ENCODE data around the gene RAB11FIP4.

RAB11FIP4 gene

DNA sequence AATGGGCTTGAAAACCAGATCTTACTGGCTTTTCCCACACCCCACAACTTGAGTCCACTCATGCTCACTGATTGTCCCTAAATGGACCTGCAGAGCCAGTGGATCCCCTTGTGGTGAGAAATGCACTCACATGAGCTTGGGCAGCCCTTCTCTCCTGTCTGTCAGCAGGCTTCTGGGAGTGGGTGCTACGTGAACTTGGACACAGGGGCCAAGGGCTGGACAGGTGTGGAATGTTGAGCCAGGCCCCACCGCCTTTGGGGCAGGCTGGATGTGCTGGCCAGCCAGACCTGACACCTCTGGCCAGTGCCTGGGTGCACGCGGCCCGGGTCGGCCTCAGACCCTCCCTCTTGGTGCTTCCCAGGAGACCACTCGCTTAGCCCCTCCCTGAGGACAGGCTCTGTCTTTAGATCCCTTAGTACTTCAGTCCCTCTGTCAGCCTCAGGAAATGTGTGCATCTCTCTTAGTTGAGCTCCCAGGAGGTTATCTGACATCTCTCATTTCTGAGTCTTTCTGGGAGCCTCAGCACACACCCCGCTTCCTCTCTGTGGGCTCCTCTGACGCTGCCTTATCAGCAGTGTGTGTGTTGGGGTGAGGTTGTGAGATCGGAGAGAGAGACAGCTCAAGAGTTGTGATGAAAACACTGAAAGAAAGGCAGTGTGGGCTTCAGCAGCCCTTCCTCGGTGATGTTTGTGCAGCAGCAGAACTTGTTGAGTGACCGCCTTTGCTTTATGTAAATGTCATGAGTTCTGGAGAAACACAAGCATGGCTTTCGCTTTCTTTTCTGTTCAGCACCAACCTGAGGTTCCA, 117.0 kb downstream of the RAB11FIP4 start:
- DNase-seq, result no peak

DNA sequence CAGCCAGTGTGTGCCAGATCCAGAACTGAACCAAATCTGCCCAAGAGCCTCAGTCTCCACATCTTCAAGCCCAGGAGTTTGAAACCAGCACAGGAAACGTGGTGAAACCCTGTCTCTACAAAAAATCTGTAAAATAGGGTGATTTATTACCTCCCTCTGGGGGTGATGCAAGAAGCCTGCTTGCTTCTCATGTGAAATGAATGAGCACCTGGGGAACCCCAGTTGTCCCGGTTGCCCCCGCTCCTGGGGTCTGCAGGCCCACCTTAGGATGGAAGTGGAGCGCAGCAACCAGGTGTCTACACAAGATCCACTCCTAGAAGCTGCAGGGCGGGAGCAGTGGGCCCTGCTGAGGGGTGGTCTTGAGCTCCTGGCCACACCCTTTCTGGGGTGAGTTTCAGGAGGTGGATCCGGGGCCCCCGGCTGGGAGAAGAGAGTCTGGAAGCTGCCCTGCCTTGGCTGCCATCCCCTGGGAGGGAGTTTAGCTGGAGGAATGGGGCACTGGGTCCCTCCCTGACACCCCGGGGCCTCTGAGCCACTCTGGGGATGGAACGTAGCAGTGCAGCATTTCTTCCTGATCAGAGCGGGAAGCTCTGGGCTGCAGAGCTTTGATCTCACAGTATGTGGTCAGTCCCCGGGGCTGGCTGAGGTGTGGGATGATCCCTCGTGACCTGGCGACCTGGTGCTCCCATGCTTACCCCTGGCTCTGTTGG, 117.8 kb downstream of the RAB11FIP4 start:
- DNase-seq, result no peak

DNA sequence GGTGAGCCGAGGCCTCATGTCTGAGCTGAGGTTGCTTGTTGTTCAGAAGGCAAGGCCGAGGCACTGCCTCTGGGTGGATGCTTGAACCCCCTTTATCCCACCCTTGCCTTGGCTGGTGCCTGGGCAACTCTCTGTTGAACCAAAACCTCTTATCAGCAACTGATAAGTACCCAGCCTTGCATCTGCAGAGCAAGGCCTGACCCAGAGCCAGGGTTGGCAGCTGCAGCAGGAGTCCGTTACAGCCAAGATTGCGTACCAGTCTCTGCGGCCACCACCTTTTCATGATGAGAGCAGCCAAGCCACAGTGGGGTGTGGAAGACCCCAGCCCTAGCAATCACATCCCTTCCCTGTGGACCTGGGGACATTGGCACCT, 118.3 kb downstream of the RAB11FIP4 start:
- no peak for DNase-seq

DNA sequence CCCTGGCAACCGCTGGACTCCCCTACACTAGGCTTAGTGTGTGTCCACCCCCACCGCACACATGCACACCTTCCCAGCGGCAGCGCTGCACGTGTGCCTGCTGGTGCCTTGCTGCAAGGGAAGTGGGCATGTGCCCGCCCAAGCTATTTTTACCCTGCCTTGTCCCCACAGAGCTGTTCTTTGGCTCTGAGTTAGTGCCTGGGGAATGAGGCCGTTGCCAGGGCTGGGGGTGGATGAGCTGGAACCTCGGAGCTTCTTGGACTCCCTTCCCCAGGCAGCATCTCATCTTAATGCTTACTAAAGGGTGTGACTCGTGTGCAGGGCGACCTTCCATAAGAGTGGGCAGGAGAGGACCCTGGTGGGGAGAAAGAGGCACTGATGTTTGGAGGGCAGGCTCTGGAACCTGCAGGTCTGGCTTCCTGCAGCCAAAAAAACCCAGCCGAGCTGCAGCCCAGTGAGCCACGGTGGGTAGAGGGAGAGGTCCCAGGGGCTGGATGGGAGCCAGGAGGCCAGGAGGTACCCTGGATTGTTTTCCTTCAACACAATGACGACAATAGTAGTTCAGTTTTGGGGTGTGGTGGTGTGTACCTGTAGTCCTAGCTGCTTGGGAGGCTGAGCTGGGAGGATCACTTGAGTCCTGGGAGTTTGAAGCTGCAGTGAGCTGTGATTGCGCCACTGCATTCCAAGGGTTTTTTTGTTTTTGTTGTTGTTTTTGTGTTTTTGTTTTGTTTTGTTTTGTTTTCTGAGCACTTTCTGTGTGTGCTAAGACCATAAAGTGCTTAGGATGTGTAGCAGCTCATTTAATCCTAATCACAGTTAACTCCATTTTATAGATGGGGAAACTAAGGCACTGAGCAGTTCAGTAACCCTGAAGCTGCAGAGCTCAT, 119.1 kb downstream of the RAB11FIP4 start:
- no peak for DNase-seq

DNA sequence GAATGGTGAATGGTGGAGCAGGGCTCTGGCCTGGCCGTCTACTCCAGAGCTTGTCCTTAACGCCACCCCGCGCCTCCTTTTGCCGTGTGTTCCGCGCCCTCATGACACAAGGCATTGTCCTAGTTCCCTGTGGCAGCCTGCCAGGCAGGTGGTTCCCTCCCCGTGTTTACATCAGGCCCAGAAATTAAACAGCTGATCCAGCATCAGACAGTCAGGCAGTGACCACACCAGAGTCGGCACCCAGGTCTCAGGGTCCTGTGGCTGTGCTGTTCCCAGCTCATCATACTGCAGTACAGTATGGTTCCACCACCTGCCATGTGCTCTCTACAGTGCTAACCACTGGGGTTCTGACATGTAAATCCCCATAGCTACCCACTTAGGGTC, 119.7 kb downstream of the RAB11FIP4 start:
- no peak for DNase-seq

DNA sequence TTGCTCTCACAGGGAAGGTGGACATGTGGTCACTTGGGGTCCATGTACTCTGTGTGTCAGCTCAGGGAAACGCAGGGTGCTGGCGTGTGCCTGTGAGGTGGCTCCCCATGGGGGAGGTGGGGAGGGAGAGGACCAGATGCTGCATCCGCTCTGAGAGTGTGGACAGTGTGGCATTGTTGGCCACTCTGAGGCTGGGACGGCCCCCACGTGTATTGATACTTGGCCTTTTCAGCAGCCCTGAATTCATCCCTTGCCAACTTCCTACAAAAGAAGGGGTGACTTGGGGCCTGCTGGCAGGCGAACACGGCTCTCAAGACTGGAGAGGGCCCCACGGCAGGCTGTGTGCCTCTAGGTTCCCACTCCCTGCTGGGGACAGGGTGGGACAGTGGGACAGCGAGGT, 120.1 kb downstream of the RAB11FIP4 start:
- no peak for DNase-seq

DNA sequence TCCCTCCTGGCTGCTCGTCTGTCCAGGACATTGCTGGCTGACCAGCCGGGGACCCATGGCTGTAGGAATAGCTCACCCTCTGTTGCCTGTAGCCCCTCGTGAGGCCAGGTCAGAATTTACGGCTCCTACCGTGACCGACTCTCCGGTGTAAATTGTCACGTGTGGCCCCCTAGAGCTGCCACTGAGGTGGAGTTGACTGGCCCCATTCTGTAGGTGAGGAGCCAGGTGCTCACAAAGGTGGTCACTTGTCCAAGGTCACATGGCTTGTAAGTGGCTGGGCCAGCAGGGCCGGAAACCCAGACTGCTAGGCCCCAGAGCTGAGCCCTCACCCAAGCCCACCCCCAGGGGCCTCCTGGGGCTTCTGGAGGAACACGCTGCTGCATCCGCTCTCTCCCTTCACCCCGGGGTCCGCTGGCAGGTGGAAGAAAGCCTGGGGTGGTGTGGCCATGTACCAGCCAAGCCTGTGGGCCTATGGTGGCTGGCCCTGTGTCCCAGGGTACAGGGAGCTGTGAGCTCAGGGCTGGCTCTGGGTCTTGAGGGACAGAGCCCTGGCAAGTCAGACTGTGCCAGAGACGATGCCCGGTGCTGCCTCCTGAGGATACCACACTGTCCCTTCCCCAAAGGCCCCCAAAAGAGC, 120.7 kb downstream of the RAB11FIP4 start:
- DNase-seq, result no peak

DNA sequence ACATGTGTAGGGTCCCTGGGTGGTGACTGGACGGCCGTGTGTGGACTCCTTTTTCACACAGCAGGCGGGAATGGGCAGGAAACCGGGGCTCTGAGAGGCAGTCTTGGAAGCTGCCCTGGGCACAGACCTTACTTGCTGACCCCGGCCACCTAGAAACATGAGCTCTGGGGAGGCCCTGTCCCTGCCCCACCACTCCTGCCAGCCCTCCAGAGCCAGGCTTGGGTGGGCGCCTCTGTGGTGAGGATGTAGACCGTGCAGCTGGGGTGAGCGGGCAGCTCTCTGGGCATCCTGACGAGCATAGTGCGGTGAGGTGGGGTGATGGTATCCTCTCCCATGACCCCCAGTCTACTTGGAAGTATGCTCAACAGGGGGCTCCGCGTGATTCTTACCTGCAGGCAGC, 121.3 kb downstream of the RAB11FIP4 start:
- no peak for DNase-seq

DNA sequence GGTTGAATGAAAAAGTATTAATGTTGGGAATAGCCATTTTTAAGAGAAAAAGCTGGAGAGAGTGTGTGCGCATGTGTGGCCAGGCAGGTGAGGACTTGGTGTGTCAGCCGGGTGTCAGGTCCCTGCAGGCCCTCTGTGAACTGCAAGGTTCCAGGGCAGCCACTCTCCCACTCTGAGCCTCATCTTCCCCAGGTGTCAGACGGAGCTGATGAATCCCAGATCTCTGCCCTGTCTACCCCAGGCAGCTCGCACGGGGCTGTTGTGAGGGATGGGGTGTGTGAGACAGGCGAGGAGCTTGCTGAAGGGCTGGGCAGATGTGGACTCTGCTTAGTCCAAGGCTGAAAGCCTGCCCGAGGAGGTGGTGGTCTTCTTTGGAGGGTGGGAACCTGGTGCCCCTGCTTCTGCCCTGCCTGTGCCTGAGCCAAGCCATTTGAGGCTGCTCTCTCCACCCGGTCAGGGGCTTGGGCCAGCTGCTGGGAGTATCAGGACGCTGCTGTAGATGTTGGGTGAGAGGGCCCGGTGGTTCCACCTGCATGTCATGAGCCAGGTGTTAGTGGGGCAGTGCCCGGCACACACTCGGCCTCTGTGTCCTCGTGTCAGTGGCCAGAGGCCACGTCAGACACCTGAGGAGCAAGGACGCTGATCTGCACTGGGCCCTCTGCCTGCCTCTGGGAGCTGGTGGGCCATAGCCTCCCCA, 122.4 kb downstream of the RAB11FIP4 start:
- no peak for DNase-seq

DNA sequence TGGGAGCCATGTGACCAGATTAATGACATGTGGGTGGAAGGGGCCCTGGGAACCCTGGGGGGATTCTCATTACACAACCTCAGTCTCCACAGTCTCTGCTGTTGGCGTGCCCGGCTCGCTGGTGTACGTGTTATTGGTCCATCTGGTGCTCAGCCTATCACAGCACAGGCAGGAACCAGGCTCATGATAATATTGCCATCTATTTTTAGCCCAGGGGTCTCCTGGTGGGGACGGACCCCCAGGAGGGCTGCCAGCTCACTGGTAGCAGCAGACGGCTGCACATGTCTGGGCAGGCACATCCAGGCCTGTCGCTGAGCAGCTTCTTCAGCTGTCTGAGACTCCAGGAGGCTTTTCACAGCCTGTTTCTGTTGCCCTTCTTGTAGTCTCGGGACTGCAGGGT, 123.8 kb downstream of the RAB11FIP4 start:
- no peak for DNase-seq

DNA sequence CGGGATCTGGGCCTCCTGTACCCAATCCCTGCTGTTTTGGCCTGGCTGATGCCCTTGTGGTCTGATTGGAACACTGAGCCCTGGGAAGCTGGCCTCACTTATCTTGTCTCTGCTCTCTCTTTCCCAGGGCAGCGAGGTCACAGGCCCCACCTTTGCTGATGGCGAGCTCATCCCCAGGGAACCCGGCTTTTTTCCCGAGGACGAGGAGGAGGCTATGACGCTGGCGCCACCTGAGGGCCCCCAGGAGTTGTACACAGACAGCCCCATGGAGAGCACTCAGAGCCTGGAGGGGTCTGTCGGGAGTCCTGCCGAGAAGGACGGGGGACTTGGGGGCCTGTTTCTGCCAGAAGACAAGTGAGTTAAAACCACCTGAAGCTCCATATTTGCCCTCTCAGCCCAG, 126.0 kb downstream of the RAB11FIP4 start:
- DNase-seq, result no peak

DNA sequence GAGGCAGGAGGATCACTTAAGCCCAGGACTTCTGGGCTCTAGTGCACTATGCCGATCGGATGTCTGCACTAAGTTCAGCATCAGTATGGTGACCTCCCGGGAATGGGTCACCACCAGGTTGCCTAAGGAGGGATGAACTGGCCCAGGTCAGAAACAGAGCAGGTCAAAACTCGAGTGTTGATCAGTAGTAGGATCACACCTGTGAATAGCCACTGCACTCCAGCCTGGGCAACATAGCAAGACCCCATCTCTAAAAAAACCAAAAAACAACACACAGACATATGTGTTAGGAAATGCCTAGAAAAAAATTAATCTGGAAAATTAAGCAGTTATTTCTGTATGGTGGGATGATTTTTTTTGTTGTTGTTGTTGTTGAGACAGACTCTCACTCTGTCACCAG, 127.0 kb downstream of the RAB11FIP4 start:
- DNase-seq, result no peak

DNA sequence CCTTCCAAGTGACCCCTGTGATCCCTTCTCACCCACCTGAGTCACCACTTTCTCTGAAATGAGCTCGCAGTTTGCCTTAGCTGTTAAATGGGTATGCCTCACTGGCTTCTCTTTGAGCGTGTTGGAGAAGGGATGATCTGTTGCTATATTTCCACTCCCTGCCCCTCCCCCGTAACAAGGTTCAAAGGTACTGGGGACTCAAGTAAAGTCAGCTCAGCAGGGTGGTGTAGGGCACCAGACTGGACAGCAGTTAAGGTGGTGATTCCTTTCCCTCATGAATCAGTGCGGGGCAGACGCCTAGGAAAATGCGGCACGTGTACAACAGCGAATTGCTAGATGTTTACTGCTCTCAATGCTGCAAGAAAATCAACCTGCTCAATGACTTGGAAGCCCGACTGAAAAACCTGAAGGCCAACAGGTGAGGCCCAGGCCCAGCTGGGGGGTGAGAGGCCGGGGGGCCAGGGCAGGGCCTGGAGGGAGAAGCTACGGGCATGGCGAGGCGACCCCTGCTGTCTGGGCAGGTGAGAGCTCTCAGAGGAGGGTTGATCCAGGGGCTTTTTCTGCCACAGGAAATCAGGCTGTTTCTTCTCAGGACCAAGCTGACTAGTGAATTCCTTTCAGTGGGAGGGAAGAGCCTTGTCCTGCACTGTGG, 130.3 kb downstream of the RAB11FIP4 start:
- no peak for DNase-seq

DNA sequence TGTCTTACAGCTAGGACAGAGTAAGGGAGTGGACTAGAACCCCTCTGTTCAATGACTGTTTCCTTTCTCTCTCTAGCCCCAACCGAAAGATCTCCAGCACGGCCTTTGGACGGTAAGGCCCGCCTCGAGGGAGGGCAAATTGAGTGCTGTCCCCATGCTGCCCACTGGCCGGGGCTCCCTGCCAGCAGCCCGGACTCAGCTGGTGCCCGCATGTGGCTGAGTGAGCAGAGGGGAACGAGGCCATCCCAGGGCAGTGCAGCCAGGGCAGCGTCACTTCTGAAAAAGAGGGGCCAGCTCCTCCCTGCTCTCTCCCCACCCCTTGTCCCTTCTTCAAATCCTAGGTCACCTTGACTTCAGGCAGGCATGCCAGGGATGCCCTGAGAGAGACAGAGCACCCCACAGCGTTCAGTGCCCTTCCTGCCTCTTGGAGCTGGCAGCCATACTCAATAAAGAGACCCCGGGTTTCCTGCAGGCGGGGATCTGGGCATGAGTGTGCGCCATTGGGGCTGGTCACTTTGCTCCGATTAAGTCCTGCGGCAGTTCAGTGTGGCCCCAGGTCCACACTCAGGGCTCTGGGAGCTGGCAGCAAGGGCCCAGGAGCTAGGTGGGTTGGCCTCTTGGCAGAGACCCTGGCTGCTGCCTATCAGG, 130.9 kb downstream of the RAB11FIP4 start:
- no peak for DNase-seq

DNA sequence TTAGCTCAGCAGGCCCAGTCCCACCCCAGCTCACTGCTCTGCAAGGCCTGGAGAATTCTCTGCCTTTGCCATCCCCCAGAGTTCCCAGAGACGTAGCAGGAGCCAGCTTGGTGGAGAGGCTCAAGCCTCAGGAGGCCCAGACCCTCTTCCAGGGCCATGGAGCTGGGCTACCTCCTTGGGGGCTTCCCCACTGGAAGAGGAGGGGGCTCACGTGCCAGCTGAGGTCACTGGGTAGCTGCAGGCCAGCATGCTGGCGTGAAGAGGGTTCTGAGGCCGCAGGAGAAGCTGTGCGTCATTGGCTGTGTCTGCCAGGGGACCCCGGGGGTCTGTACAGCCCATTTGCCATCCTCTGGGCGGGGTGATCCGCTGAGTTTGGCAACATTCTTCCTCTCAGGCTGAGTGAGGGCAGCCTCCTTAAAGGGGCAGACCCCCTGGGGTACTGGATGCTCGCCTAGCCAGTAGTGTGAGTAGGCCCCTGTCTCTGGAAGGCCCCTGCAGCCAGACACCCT, 131.6 kb downstream of the RAB11FIP4 start:
- DNase-seq, result no peak

DNA sequence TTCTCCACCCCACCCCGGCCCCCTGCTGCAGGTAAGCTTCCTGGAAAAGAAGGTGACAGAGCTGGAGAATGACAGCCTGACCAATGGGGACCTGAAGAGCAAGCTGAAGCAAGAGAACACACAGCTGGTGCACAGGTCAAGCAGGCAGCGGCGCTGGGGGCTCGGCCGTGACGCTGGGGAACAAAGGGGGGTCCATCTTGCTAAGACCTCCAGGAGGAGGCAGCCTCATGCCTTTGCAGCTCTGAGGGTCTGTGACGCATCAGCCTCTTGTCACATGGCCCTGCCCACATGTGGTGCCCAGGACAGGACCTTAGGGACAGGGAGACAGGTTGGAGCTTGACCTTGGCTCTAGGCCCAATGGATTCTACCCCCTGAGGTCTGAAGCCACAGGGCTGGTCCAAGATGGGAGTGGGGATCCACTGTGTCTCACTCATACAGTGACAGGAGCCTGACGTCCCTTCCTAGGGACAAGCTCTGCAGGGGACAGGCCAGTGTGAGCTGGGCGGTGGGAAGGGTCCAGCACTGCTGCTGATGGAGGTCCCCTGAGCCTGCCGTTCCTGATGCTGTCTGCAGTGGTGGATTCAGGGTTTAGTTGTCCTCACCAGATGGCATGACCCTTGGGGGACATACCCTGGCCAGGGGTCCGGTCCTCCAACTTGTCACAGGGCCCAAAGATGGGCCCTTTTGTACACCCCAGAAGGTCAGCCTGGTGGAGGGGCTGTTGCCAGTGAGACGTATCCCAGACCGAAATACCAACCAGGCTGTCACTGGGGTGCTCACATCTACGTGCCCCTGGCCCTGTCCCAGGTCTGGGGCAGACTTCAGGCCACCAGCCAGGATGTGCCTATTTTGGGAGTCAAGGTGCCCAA, 132.6 kb downstream of the RAB11FIP4 start:
- no peak for DNase-seq

DNA sequence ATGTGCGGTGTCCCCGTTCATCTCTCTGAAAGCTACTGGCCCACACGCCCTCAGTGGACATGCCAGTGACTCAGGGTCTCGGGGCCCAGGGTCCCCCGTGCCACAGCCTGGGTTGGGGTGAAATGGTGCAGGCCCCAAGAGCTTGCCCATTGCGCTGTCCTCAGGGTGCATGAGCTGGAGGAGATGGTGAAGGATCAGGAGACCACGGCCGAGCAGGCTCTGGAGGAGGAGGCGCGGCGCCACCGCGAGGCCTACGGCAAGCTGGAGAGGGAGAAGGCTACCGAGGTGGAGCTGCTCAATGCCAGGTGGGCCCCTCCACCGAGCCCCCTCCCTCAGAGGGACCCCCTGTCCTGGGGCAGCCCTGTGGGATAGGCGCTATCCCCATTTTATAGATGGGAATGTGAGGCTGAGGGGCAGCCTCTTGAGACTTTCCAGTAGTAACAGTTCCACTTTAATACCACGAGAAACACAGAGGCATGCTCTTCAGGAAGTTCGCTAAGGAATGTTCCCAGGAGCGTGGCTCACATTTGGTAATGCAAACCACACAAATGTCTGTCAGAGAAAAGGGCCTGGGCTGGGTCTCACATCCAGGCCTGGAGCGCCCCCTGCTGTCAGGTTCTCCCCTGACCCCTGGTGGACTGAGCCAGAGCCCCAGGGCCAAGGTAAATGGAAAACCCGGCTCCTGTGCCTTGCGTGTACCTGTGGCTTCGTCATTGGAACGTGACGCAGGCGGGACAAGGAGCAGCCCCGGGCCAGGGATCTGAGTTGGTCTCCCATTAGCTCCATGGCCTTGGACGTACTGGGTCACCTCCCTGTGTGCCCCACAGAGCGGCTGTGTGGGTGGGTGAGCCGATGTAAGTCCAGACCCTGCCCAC, 133.7 kb downstream of the RAB11FIP4 start:
- DNase-seq, result peak; percentile 91

DNA sequence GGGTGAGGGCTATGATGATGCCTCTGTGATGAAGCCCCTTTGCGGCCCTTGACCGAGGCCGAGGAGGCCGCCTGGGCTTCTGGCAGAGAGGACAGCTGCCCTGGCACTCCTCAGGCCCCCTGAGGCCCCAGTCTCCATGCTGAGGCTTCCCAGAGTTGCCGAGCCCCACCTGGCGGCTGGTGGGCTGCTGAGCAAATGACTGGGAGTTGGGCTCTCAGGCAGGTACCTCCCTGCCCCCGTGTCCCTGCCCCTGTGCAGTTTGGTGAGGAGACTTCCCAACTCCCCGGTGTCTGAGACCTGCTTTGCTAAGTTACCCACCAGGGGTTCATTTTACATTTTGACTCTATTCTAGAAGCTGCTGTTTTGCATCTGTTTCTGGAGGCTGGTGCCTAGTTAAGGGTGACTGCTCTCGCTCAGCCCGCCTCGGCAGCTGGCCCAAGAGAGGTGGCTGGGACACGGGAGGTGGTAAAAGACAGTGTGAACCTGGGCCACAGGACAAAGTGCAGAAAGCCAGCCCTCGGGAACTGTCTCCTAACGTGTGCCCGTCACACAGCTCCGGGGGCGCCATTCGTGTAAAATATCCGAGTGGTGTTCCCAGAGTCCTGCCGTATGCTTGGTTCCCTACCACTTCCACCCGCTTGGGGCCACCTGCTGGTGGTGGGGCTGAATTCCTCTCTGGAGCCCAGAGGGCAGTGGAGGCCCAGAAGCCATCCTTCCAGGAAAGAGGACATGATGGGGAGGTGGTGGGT, 134.5 kb downstream of the RAB11FIP4 start:
- DNase-seq, result peak; percentile 41
